GM12892 (cell line): ENCODE results near the gene TCF4.

Experiments used
- POLR2A ChIP-seq: IDR thresholded peaks from 2 replicates; pipeline ENCODE4 v1.6.1; 2011; ENCODE audit warnings: low read depth, low read length, control low read depth
- POLR2AphosphoS5 ChIP-seq: IDR thresholded peaks from 2 replicates; pipeline ENCODE4 v1.6.1; 2011; ENCODE audit warnings: low read depth, low read length, control low read depth

DNA sequence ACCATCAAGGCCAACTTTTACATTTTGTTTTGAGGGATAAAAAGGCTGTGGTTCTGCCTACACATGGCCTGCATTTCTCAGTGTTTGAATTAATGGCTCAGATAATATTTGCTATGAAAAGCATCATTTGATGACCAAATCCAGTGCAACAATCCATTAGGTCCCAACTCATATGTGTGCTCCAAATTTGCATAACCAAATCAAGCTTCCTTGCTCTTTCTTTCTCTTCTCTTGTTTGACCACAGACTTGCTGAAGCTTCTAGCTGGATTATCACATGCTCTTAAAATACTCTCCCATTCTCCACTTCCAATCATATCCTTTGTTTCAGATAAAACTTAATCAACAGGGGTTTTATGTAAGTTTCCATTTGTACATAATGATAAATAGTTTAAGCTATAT lies 147.0 kb downstream of the TCF4 start:
- TF ChIP-seq POLR2AphosphoS5 (no peak), POLR2A (no peak)
